ENCODE data around the gene RBM39. TPM values are rescaled to one million over a fixed set of nuclear protein-coding genes. Genes with fewer than 3 reads are reported as not detected.

RBM39 gene
- total and polyA plus RNA-seq, 2 of the 13 experiments (the other 11 are each of a cell fraction or from before 2014, with no cell fraction given): 788 to 920 TPM

DNA sequence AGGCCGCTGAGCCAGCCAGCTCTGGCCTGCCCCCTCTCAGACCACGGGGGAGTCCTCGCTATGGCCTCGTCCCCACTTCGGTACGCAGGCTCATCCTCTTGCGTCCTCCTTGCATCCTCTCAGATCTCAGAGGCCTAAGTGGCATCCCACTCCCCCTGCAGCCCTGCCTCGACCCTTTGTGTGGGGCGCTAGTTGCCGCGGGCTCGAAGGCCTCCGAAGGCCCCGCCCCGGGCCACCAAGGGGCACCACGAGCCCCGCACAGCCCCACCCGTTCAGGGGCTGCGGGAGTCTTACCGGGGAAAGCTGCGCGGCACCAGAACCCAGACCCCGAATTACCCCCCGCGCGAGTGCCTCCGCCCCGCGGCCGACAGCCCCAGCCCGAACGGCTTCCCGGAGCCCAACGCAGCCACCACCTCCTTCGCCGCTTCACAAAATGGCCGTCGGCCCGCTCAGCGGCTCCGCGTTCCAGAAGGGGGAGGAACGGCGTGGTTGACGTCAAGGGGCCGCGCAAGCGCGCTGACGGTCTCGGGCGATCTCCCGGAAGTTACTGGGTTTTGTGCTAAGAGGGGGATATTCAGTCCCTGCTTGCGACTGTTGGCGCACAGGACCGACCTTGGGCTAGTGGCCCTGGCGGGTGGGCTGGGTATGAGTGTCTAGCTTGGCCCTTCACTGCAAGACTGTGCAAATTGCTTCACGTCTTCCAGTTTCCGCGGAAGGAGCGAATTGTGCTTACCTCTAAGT, 77.4 kb downstream of the RBM39 start, which contains the start of the genes CPNE1 and RBM12 (continued):
- TF ChIP-seq SATB2 (CRISPR knock-in tag; IDR thresholded peaks at IDR 0.05) (peak; percentile 88; the same call in 1 of the 2 replicates), ZNF329 (CRISPR knock-in tag; IDR thresholded peaks at IDR 0.05; ENCODE audit: low read depth) (peak; percentile 90), ZIK1 (CRISPR knock-in tag; IDR thresholded peaks at IDR 0.05; ENCODE audit: borderline replicate concordance, low read depth) (peak; percentile 98), NFIB (CRISPR knock-in tag; IDR thresholded peaks at IDR 0.05; ENCODE audit: borderline replicate concordance) (no peak), PHF5A (CRISPR knock-in tag; IDR thresholded peaks at IDR 0.05; ENCODE audit: low read depth, unreplicated experiment) (peak; percentile 65), GABPB1 (CRISPR knock-in tag; IDR thresholded peaks at IDR 0.05) (peak; percentile 94), ZNF274 (CRISPR knock-in tag; IDR thresholded peaks at IDR 0.05) (peak; percentile 99), SMAD9 (CRISPR knock-in tag; IDR thresholded peaks at IDR 0.05) (peak; percentile 95), ZNF746 (CRISPR knock-in tag; IDR thresholded peaks at IDR 0.05) (peak; percentile 66; the same call in 1 of the 2 replicates), SRF (IDR thresholded peaks at IDR 0.05; ENCODE audit: low read depth, low read length) (peak; percentile 52; the same call in 1 of the 2 replicates), ZNF17 (CRISPR knock-in tag; IDR thresholded peaks at IDR 0.05) (0 out of 2 replicates have a peak, but pooled peaks have one; percentile 31), ZNF709 (CRISPR knock-in tag; IDR thresholded peaks at IDR 0.05) (peak; percentile 71; the same call in 1 of the 2 replicates), SRSF1 (optimal IDR thresholded peaks at IDR 0.05; ENCODE audit: low read depth, low read length) (peak; percentile 98), FOXO1 (CRISPR knock-in tag; IDR thresholded peaks at IDR 0.05) (peak; percentile 80; the same call in 1 of the 2 replicates), FOXC1 (CRISPR knock-in tag; IDR thresholded peaks at IDR 0.05; ENCODE audit: borderline replicate concordance) (peak; percentile 96; the same call in 1 of the 2 replicates)
- TF ChIP-seq, protein P1, sequence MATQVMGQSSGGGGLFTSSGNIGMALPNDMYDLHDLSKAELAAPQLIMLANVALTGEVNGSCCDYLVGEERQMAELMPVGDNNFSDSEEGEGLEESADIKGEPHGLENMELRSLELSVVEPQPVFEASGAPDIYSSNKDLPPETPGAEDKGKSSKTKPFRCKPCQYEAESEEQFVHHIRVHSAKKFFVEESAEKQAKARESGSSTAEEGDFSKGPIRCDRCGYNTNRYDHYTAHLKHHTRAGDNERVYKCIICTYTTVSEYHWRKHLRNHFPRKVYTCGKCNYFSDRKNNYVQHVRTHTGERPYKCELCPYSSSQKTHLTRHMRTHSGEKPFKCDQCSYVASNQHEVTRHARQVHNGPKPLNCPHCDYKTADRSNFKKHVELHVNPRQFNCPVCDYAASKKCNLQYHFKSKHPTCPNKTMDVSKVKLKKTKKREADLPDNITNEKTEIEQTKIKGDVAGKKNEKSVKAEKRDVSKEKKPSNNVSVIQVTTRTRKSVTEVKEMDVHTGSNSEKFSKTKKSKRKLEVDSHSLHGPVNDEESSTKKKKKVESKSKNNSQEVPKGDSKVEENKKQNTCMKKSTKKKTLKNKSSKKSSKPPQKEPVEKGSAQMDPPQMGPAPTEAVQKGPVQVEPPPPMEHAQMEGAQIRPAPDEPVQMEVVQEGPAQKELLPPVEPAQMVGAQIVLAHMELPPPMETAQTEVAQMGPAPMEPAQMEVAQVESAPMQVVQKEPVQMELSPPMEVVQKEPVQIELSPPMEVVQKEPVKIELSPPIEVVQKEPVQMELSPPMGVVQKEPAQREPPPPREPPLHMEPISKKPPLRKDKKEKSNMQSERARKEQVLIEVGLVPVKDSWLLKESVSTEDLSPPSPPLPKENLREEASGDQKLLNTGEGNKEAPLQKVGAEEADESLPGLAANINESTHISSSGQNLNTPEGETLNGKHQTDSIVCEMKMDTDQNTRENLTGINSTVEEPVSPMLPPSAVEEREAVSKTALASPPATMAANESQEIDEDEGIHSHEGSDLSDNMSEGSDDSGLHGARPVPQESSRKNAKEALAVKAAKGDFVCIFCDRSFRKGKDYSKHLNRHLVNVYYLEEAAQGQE (IDR thresholded peaks at IDR 0.05; ENCODE audit: borderline replicate concordance in 1 of 2, low read depth in 1 of 2, low read length in 2 of 2): peak in 1 of 2 experiments; percentile 78; a peak in 2 of 4 replicates
- TF ChIP-seq, protein P2, sequence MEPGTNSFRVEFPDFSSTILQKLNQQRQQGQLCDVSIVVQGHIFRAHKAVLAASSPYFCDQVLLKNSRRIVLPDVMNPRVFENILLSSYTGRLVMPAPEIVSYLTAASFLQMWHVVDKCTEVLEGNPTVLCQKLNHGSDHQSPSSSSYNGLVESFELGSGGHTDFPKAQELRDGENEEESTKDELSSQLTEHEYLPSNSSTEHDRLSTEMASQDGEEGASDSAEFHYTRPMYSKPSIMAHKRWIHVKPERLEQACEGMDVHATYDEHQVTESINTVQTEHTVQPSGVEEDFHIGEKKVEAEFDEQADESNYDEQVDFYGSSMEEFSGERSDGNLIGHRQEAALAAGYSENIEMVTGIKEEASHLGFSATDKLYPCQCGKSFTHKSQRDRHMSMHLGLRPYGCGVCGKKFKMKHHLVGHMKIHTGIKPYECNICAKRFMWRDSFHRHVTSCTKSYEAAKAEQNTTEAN (CRISPR knock-in tag; conservative IDR thresholded peaks at IDR 0.05): 0 out of 2 replicates have a peak, but pooled peaks have one; percentile 38
- TF ChIP-seq, protein P3, sequence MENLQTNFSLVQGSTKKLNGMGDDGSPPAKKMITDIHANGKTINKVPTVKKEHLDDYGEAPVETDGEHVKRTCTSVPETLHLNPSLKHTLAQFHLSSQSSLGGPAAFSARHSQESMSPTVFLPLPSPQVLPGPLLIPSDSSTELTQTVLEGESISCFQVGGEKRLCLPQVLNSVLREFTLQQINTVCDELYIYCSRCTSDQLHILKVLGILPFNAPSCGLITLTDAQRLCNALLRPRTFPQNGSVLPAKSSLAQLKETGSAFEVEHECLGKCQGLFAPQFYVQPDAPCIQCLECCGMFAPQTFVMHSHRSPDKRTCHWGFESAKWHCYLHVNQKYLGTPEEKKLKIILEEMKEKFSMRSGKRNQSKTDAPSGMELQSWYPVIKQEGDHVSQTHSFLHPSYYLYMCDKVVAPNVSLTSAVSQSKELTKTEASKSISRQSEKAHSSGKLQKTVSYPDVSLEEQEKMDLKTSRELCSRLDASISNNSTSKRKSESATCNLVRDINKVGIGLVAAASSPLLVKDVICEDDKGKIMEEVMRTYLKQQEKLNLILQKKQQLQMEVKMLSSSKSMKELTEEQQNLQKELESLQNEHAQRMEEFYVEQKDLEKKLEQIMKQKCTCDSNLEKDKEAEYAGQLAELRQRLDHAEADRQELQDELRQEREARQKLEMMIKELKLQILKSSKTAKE (CRISPR knock-in tag; IDR thresholded peaks at IDR 0.05; ENCODE audit: borderline replicate concordance): no peak; the same call in 1 of the 2 replicates
- TF ChIP-seq, protein P4, sequence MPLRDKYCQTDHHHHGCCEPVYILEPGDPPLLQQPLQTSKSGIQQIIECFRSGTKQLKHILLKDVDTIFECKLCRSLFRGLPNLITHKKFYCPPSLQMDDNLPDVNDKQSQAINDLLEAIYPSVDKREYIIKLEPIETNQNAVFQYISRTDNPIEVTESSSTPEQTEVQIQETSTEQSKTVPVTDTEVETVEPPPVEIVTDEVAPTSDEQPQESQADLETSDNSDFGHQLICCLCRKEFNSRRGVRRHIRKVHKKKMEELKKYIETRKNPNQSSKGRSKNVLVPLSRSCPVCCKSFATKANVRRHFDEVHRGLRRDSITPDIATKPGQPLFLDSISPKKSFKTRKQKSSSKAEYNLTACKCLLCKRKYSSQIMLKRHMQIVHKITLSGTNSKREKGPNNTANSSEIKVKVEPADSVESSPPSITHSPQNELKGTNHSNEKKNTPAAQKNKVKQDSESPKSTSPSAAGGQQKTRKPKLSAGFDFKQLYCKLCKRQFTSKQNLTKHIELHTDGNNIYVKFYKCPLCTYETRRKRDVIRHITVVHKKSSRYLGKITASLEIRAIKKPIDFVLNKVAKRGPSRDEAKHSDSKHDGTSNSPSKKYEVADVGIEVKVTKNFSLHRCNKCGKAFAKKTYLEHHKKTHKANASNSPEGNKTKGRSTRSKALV (CRISPR knock-in tag; IDR thresholded peaks at IDR 0.05): peak; percentile 83; the same call in 1 of the 2 replicates
